Activated gamma-delta T cell (primary cell): ENCODE results near the gene PTK6.
"Not testable (repeated sequence)": the region's sequence is repeated elsewhere in the genome, so short reads cannot be mapped to it uniquely, and the experiment has no call there.

ENCODE experiments used
- DNase-seq: peaks from one replicate; lab custom pipeline; 2025; lab: John Stamatoyannopoulos, UW

PTK6 gene

GRCh38 chr20:63568986-63569949, 32.1 kb upstream of the PTK6 start:
- no peak for DNase-seq

GRCh38 chr20:63568170-63568981, 31.2 kb upstream of the PTK6 start:
- no peak for DNase-seq

- peak; percentile 53 for DNase-seq
Measured at GRCh38 chr20:63567386-63568169, 30.4 kb upstream of the PTK6 start.

GRCh38 chr20:63567136-63567385, 29.9 kb upstream of the PTK6 start:
- no peak for DNase-seq

GRCh38 chr20:63566395-63567135, 29.4 kb upstream of the PTK6 start:
- DNase-seq, result no peak

GRCh38 chr20:63565699-63566335, 28.6 kb upstream of the PTK6 start:
- no peak for DNase-seq

- no peak for DNase-seq
Measured at GRCh38 chr20:63565021-63565698, 28.0 kb upstream of the PTK6 start.

GRCh38 chr20:63564036-63564810, 27.0 kb upstream of the PTK6 start:
- DNase-seq, result no peak

- no peak for DNase-seq
Measured at GRCh38 chr20:63563225-63563935, 26.2 kb upstream of the PTK6 start.

GRCh38 chr20:63562461-63563224, 25.5 kb upstream of the PTK6 start:
- no peak for DNase-seq

GRCh38 chr20:63561624-63562396, 24.6 kb upstream of the PTK6 start:
- DNase-seq, result no peak

- DNase-seq, result no peak
Measured at GRCh38 chr20:63560856-63561609, 23.9 kb upstream of the PTK6 start.

GRCh38 chr20:63560333-63560805, 23.2 kb upstream of the PTK6 start:
- DNase-seq, result no peak

- DNase-seq, result not testable (repeated sequence)
Measured at GRCh38 chr20:63559485-63560332, 22.5 kb upstream of the PTK6 start.

GRCh38 chr20:63558804-63559484, 21.8 kb upstream of the PTK6 start:
- no peak for DNase-seq
